Lower leg skin (tissue), 4 donors: ENCODE measurements around the gene ZNF273. TPM values are rescaled to one million over a fixed set of nuclear protein-coding genes. Genes with fewer than 3 reads are reported as not detected.

Source experiments
- DNase-seq, 2 donors: peaks; one replicate each; pipeline ENCODE4 v3.0.0-alpha.2; 2019; ENCODE audit warnings: low spot score in 2 of 2
- H3K4me3 ChIP-seq: fragments of 200-600 bp; sonication (generic); 2 replicates; pipeline ENCODE4 v1.5.1; 2017; ENCODE audit warnings: mild to moderate bottlenecking, low read depth; ENCODE audit not compliant: poor library complexity, severe bottlenecking
- CTCF ChIP-seq, 3 donors: fragments of 450-650 bp; IDR thresholded peaks; one replicate each; pipeline ENCODE4 v1.5.1; 2016; ENCODE audit warnings: antibody characterized with exemption in 3 of 3, mild to moderate bottlenecking in 3 of 3, moderate library complexity in 2 of 3
- POLR2A ChIP-seq, 2 donors: fragments of 450-650 bp; IDR thresholded peaks; one replicate each; pipeline ENCODE4 v1.6.1; 2016 to 2017; ENCODE audit warnings: antibody characterized with exemption in 2 of 2, mild to moderate bottlenecking in 1 of 2, moderate library complexity in 1 of 2
- whole genome bisulfite sequencing, 2 donors: methylation state at CpG; one replicate each; pipeline ENCODE4 v1.1.5; 2018; 5-methylcytosine and 5-hydroxymethylcytosine counted together
- intact Hi-C: fragments of 100-400 bp; cut with DNase I; formaldehyde crosslinking; loops from one replicate; pipeline ENCODE4 v1.15.0; 2023; ENCODE audit warnings: low total_unique reads
- total RNA-seq, 4 donors: library from RNA; depleted of rRNA; stranded (reverse); fragments of >200 nt; gene quantifications; one replicate each; pipeline ENCODE4 v1.1.0, GENCODE V29; 2016

ZNF273 gene
- total RNA-seq, 4 donors from 2014 or later: 61.3 to 224 (median 66.3) TPM

- intact Hi-C loops: no loop called here
- TF ChIP-seq POLR2A (IDR thresholded peaks at IDR 0.05): no peak
- TF ChIP-seq CTCF (IDR thresholded peaks at IDR 0.05): no peak
- WGBS, 2 donors: 87 to 95% methylated on average over 18 of the region's 18 CpGs
- DNase-seq: no peak
- H3K4me3 ChIP-seq: no peak overlapping the region
Observed at GRCh38 chr7:64867863-64868440, 35.1 kb upstream of the ZNF273 start.

GRCh38 chr7:64868499-64868898, 34.6 kb upstream of the ZNF273 start:
- intact Hi-C loops: no loop called here
- WGBS, 2 donors: 94 to 95% methylated on average over 11 of the region's 11 CpGs
- H3K4me3 ChIP-seq: no peak overlapping the region
- TF ChIP-seq CTCF (IDR thresholded peaks at IDR 0.05) (no peak), POLR2A (IDR thresholded peaks at IDR 0.05) (no peak)
- no peak for DNase-seq

- no peak overlapping the region for H3K4me3 ChIP-seq
- intact Hi-C loops: no loop called here
- TF ChIP-seq CTCF (IDR thresholded peaks at IDR 0.05) (no peak), POLR2A (IDR thresholded peaks at IDR 0.05) (no peak)
- WGBS, 2 donors: 80 to 82% methylated on average over 8 of the region's 8 CpGs
- DNase-seq: peak in 1 of 2 donors; percentile 58
Observed at GRCh38 chr7:64869121-64869725, 33.9 kb upstream of the ZNF273 start.

- peak in 1 of 2 donors; percentile 76 for DNase-seq
- TF ChIP-seq CTCF (IDR thresholded peaks at IDR 0.05): no peak
- TF ChIP-seq POLR2A (IDR thresholded peaks at IDR 0.05): no peak
- WGBS, 2 donors: 93 to 95% methylated on average over 30 to 32 of the region's 32 CpGs
- H3K4me3 ChIP-seq: no peak overlapping the region
- intact Hi-C loops: no loop called here
Observed at GRCh38 chr7:64869912-64870562, 33.0 kb upstream of the ZNF273 start.

GRCh38 chr7:64870656-64871055, 32.4 kb upstream of the ZNF273 start:
- DNase-seq: peak in 1 of 2 donors; percentile 67
- WGBS, 2 donors: 96 to 97% methylated on average over 13 of the region's 13 CpGs
- H3K4me3 ChIP-seq: no peak overlapping the region
- intact Hi-C loops: no loop called here
- TF ChIP-seq POLR2A (IDR thresholded peaks at IDR 0.05) (no peak), CTCF (IDR thresholded peaks at IDR 0.05) (no peak)
